SK-N-SH (cell line): Measurements from ENCODE around the gene SORL1.

Experiments
- CHD2 ChIP-seq: fragments of 150-350 bp; IDR thresholded peaks from 2 replicates; pipeline ENCODE4 v1.6.1; 2018; ENCODE audit warnings: low read length; ENCODE audit not compliant: partially characterized antibody
- ELF1 ChIP-seq: IDR thresholded peaks from 2 replicates; pipeline ENCODE4 v1.4.0; 2012
- EP300 ChIP-seq, 2 experiments: IDR thresholded peaks; 2 replicates each; pipeline versions ENCODE4 v1.4.0 to v1.6.1; 2012; ENCODE audit warnings: borderline replicate concordance in 1 of 2, low read depth in 1 of 2, low read length in 1 of 2
- FOSL2 ChIP-seq: IDR thresholded peaks from 2 replicates; pipeline ENCODE4 v1.4.0; 2012; ENCODE audit warnings: low read depth, mild to moderate bottlenecking, moderate library complexity, borderline replicate concordance
- FOXM1 ChIP-seq: IDR thresholded peaks from 2 replicates; pipeline ENCODE4 v1.4.0; 2012; ENCODE audit warnings: low read depth, mild to moderate bottlenecking
- JUND ChIP-seq: IDR thresholded peaks from 2 replicates; pipeline ENCODE4 v1.4.0; 2012
- MXI1 ChIP-seq: IDR thresholded peaks from 2 replicates; pipeline ENCODE4 v1.6.1; 2012; ENCODE audit warnings: mild to moderate bottlenecking, low read depth, low read length, improper control_type of control experiment
- RAD21 ChIP-seq: IDR thresholded peaks from 2 replicates; pipeline ENCODE4 v1.6.1; 2012; ENCODE audit warnings: mild to moderate bottlenecking, low read length
- RCOR1 ChIP-seq: fragments of 150-350 bp; IDR thresholded peaks from 2 replicates; pipeline ENCODE4 v1.6.1; 2017; ENCODE audit warnings: antibody characterized with exemption, low read length
- RXRA ChIP-seq: IDR thresholded peaks from 2 replicates; pipeline ENCODE4 v1.4.0; 2012; ENCODE audit warnings: low read depth, mild to moderate bottlenecking, borderline replicate concordance
- SIN3A ChIP-seq: IDR thresholded peaks from 2 replicates; pipeline ENCODE4 v1.6.1; 2012; ENCODE audit warnings: low read depth, mild to moderate bottlenecking, low read length, moderate library complexity, borderline replicate concordance
- TEAD4 ChIP-seq: IDR thresholded peaks from 2 replicates; pipeline ENCODE4 v1.4.0; 2012; ENCODE audit warnings: mild to moderate bottlenecking, borderline replicate concordance; ENCODE audit not compliant: insufficient read depth
- TF ChIP-seq, protein P1 (sequence below): fragments of 200-600 bp; sonication (generic); IDR thresholded peaks from 2 replicates; pipeline ENCODE4 v1.6.1; 2017; ENCODE audit warnings: antibody characterized with exemption, mild to moderate bottlenecking, moderate library complexity
- TF ChIP-seq, protein P2 (sequence below): IDR thresholded peaks from 2 replicates; pipeline ENCODE4 v1.4.0; 2012; ENCODE audit warnings: low read depth, borderline replicate concordance

DNA sequence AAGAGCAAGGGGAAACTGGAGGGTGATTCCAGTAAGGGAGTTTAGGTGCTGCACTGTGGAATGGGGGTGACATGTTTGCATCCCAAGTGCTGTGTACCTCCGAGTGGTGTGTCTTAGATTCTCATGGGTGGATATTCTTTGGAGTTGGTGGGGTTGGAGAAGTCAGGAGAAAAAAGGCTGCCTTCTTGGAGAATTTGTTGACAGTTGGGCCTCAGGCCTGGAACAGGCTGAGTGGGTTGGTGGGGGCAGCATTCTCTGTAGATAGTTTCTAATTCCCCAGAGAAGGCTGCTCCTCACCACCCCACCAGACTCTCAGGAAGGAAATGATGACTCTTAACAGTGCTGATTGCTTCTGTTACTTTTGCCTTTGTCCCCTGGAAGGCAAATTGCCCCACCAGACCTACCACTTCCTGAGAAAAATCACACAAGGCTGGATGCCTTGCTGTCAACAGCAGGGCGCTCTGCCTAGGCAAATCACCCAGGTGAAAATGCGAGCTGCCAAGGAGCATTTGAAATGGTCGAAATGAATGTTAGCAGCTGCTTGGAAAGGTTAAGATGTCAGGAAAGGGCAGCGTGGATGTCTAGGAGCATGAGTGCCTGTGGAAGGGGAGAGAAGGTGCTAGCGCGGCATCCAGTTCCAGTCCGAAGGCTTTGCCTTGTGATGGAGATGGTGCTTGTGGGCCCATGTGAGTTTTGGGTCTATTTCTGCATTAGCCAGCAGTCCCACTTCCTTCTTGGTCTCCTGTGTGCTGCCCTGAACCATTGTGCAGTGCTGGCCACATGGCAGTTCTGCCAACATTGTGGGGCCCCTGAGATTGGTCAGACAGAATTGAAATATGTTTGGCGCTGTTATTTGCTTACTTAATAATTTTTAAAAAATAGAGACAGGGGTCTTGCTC is 30.4 kb downstream of the SORL1 start:
- TF ChIP-seq RCOR1 (no peak), ELF1 (no peak), EP300 (IDR thresholded peaks at IDR 0.05; ENCODE audit: borderline replicate concordance in 1 of 2, low read depth in 1 of 2, low read length in 1 of 2) (no peak), JUND (no peak), TEAD4 (no peak), RAD21 (no peak), RXRA (no peak), CHD2 (no peak), FOSL2 (no peak), MXI1 (no peak), FOXM1 (no peak), SIN3A (no peak)
- TF ChIP-seq, protein P1, sequence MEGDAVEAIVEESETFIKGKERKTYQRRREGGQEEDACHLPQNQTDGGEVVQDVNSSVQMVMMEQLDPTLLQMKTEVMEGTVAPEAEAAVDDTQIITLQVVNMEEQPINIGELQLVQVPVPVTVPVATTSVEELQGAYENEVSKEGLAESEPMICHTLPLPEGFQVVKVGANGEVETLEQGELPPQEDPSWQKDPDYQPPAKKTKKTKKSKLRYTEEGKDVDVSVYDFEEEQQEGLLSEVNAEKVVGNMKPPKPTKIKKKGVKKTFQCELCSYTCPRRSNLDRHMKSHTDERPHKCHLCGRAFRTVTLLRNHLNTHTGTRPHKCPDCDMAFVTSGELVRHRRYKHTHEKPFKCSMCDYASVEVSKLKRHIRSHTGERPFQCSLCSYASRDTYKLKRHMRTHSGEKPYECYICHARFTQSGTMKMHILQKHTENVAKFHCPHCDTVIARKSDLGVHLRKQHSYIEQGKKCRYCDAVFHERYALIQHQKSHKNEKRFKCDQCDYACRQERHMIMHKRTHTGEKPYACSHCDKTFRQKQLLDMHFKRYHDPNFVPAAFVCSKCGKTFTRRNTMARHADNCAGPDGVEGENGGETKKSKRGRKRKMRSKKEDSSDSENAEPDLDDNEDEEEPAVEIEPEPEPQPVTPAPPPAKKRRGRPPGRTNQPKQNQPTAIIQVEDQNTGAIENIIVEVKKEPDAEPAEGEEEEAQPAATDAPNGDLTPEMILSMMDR = no peak
- TF ChIP-seq, protein P2, sequence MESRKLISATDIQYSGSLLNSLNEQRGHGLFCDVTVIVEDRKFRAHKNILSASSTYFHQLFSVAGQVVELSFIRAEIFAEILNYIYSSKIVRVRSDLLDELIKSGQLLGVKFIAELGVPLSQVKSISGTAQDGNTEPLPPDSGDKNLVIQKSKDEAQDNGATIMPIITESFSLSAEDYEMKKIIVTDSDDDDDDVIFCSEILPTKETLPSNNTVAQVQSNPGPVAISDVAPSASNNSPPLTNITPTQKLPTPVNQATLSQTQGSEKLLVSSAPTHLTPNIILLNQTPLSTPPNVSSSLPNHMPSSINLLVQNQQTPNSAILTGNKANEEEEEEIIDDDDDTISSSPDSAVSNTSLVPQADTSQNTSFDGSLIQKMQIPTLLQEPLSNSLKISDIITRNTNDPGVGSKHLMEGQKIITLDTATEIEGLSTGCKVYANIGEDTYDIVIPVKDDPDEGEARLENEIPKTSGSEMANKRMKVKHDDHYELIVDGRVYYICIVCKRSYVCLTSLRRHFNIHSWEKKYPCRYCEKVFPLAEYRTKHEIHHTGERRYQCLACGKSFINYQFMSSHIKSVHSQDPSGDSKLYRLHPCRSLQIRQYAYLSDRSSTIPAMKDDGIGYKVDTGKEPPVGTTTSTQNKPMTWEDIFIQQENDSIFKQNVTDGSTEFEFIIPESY = no peak
